CD4-positive, alpha-beta T cell treated with Interleukin-12 subunit alpha and Interleukin-12 subunit beta, for 1 hour (primary cell): ENCODE results near the gene DDX42.

Source experiments
- DNase-seq: peaks from one replicate; pipeline ENCODE4 v3.0.0-alpha.2; 2020

Gene DDX42

GRCh38 chr17:63774141-63774968 is at the start of gene DDX42:
Gene DDX42, plus strand, starts transcription at chr17:63774170. Its CDS starts 12,880 bp downstream, at chr17:63787050.
- no peak for DNase-seq

- DNase-seq: no peak
These were observed 38.3 kb upstream of the DDX42 start for GRCh38 chr17:63735691-63736090.

GRCh38 chr17:63740464-63741142 is 33.4 kb upstream of the DDX42 start:
- peak; percentile 14 for DNase-seq

GRCh38 chr17:63741143-63741407 is 32.9 kb upstream of the DDX42 start:
- DNase-seq: no peak

GRCh38 chr17:63741408-63742173 is 32.4 kb upstream of the DDX42 start, which contains the start of gene STRADA:
Gene STRADA, minus strand, starts transcription at chr17:63741799. Its CDS starts 13,430 bp downstream, at chr17:63728369.
- peak; percentile 99 for DNase-seq

GRCh38 chr17:63751806-63752205 is 22.2 kb upstream of the DDX42 start:
- DNase-seq: peak; percentile 29

GRCh38 chr17:63752707-63753106 is 21.3 kb upstream of the DDX42 start:
- no peak for DNase-seq

GRCh38 chr17:63753215-63753614 is 20.8 kb upstream of the DDX42 start:
- no peak for DNase-seq

- DNase-seq: no peak
These were observed 19.9 kb upstream of the DDX42 start for GRCh38 chr17:63754046-63754445.

- no peak for DNase-seq
These were observed 15.5 kb upstream of the DDX42 start for GRCh38 chr17:63758428-63758827.

GRCh38 chr17:63760771-63761539 is 13.0 kb upstream of the DDX42 start:
- DNase-seq: no peak

- no peak for DNase-seq
These were observed 11.6 kb upstream of the DDX42 start for GRCh38 chr17:63762161-63763078.

GRCh38 chr17:63764716-63765115 is 9.3 kb upstream of the DDX42 start:
- DNase-seq: no peak

- DNase-seq: no peak
These were observed 7.2 kb upstream of the DDX42 start for GRCh38 chr17:63766754-63767153.

- no peak for DNase-seq
These were observed 5.5 kb upstream of the DDX42 start for GRCh38 chr17:63768433-63768832.

- peak; percentile 9 for DNase-seq
These were observed 1.1 kb upstream of the DDX42 start for GRCh38 chr17:63772801-63773271.

- peak; percentile 99 for DNase-seq
These were observed 464 bp upstream of the DDX42 start, which contains the start of gene CCDC47 for GRCh38 chr17:63773272-63774140. Gene CCDC47, minus strand, starts transcription at chr17:63773597. Its CDS starts 7,422 bp downstream, at chr17:63766175.

GRCh38 chr17:63774969-63775265 is 947 bp downstream of the DDX42 start:
- DNase-seq: no peak

- DNase-seq: no peak
These were observed 1.4 kb downstream of the DDX42 start for GRCh38 chr17:63775420-63775819.

GRCh38 chr17:63780507-63780906 is 6.5 kb downstream of the DDX42 start:
- DNase-seq: no peak

- no peak for DNase-seq
These were observed 7.0 kb downstream of the DDX42 start for GRCh38 chr17:63780928-63781327.
